ENCODE results near the gene FLII. TPM values are rescaled to one million over a fixed set of nuclear protein-coding genes. Genes with fewer than 3 reads are reported as not detected.

Gene FLII
- total and polyA plus RNA-seq, 2 of the 8 experiments (the other 6 are each of a cell fraction or from before 2014, with no cell fraction given) = 300 to 549 TPM

GRCh38 chr17:18236494-18236893 lies 22.0 kb downstream of the FLII start (continued):
- no peak for TF ChIP-seq SAP30 (IDR thresholded peaks at IDR 0.05; ENCODE audit: insufficient read depth, insufficient replicate concordance, low read length)
- no peak for TF ChIP-seq RBBP5 (IDR thresholded peaks at IDR 0.05; ENCODE audit: borderline replicate concordance, low read depth, low read length)
- no peak for TF ChIP-seq TCF12 (IDR thresholded peaks at IDR 0.05; ENCODE audit: low read depth, low read length)
- TF ChIP-seq SIX5 (IDR thresholded peaks at IDR 0.05; ENCODE audit: low read depth, low read length) = no peak
- TF ChIP-seq CHD1 (IDR thresholded peaks at IDR 0.05; ENCODE audit: low read depth, low read length) = no peak
